WI38 (cell line): ENCODE results near the gene CLIP2.

ENCODE experiments used
- H3K4me3 ChIP-seq: 2 replicates; pipeline ENCODE4 v1.5.1; 2011; ENCODE audit warnings: low read depth, mild to moderate bottlenecking, control low read depth, low read length
- CTCF ChIP-seq: IDR thresholded peaks from 2 replicates; pipeline ENCODE4 v1.5.1; 2012; ENCODE audit warnings: low read depth, mild to moderate bottlenecking, control low read depth, low read length

Gene CLIP2

GRCh38 chr7:74371381-74372341, 82.5 kb downstream of the CLIP2 start:
- no peak for TF ChIP-seq CTCF
- no peak overlapping the region for H3K4me3 ChIP-seq

- no peak overlapping the region for H3K4me3 ChIP-seq
- TF ChIP-seq CTCF = no peak
Measured at GRCh38 chr7:74372511-74373111, 83.4 kb downstream of the CLIP2 start.

- no peak overlapping the region for H3K4me3 ChIP-seq
- no peak for TF ChIP-seq CTCF
Measured at GRCh38 chr7:74373536-74373935, 84.3 kb downstream of the CLIP2 start.

- no peak for TF ChIP-seq CTCF
- no peak overlapping the region for H3K4me3 ChIP-seq
Measured at GRCh38 chr7:74375726-74376220, 86.6 kb downstream of the CLIP2 start.

- TF ChIP-seq CTCF = no peak
- no peak overlapping the region for H3K4me3 ChIP-seq
Measured at GRCh38 chr7:74376256-74377036, 87.2 kb downstream of the CLIP2 start.

- TF ChIP-seq CTCF = no peak
- no peak overlapping the region for H3K4me3 ChIP-seq
Measured at GRCh38 chr7:74379938-74380337, 90.7 kb downstream of the CLIP2 start.
